ENCODE measurements around the gene CHSY3.

CHSY3 gene

GRCh38 chr5:130024006-130024405 lies 119.7 kb downstream of the CHSY3 start:
- DNase-seq (ENCODE audit: low read depth): no peak

- no peak for DNase-seq (ENCODE audit: low read depth)
Measured at GRCh38 chr5:130025511-130025910, 121.2 kb downstream of the CHSY3 start.

- no peak for DNase-seq (ENCODE audit: low read depth)
Measured at GRCh38 chr5:130032807-130033206, 128.5 kb downstream of the CHSY3 start.

- DNase-seq (ENCODE audit: low read depth): no peak
Measured at GRCh38 chr5:130034566-130035210, 130.4 kb downstream of the CHSY3 start.

- no peak for DNase-seq (ENCODE audit: low read depth)
Measured at GRCh38 chr5:130035388-130035787, 131.1 kb downstream of the CHSY3 start.

- no peak for DNase-seq (ENCODE audit: low read depth)
Measured at GRCh38 chr5:130037905-130038304, 133.6 kb downstream of the CHSY3 start.

GRCh38 chr5:130043834-130044233 lies 139.6 kb downstream of the CHSY3 start:
- no peak for DNase-seq (ENCODE audit: low read depth)

GRCh38 chr5:130045334-130045733 lies 141.1 kb downstream of the CHSY3 start:
- DNase-seq (ENCODE audit: low read depth): no peak

- no peak for DNase-seq (ENCODE audit: low read depth)
Measured at GRCh38 chr5:130050585-130050984, 146.3 kb downstream of the CHSY3 start.

GRCh38 chr5:130052752-130053151 lies 148.5 kb downstream of the CHSY3 start:
- no peak for DNase-seq (ENCODE audit: low read depth)

- DNase-seq (ENCODE audit: low read depth): no peak
Measured at GRCh38 chr5:130055572-130055971, 151.3 kb downstream of the CHSY3 start.

- no peak for DNase-seq (ENCODE audit: low read depth)
Measured at GRCh38 chr5:130061746-130062145, 157.5 kb downstream of the CHSY3 start.

GRCh38 chr5:130063603-130064002 lies 159.3 kb downstream of the CHSY3 start:
- no peak for DNase-seq (ENCODE audit: low read depth)

- no peak for DNase-seq (ENCODE audit: low read depth)
Measured at GRCh38 chr5:130064484-130064883, 160.2 kb downstream of the CHSY3 start.

- no peak for DNase-seq (ENCODE audit: low read depth)
Measured at GRCh38 chr5:130065617-130066016, 161.4 kb downstream of the CHSY3 start.

- no peak for DNase-seq (ENCODE audit: low read depth)
Measured at GRCh38 chr5:130066644-130067043, 162.4 kb downstream of the CHSY3 start.

- DNase-seq (ENCODE audit: low read depth): no peak
Measured at GRCh38 chr5:130067364-130067763, 163.1 kb downstream of the CHSY3 start.

- DNase-seq (ENCODE audit: low read depth): no peak
Measured at GRCh38 chr5:130068101-130068500, 163.8 kb downstream of the CHSY3 start.

GRCh38 chr5:130068988-130069387 lies 164.7 kb downstream of the CHSY3 start:
- DNase-seq (ENCODE audit: low read depth): no peak

GRCh38 chr5:130074820-130075219 lies 170.6 kb downstream of the CHSY3 start:
- DNase-seq (ENCODE audit: low read depth): no peak

GRCh38 chr5:130077007-130077406 lies 172.7 kb downstream of the CHSY3 start:
- no peak for DNase-seq (ENCODE audit: low read depth)

- no peak for DNase-seq (ENCODE audit: low read depth)
Measured at GRCh38 chr5:130078661-130079060, 174.4 kb downstream of the CHSY3 start.

GRCh38 chr5:130090569-130091270 lies 186.5 kb downstream of the CHSY3 start:
- no peak for DNase-seq (ENCODE audit: low read depth)

GRCh38 chr5:130092991-130093390 lies 188.7 kb downstream of the CHSY3 start:
- DNase-seq (ENCODE audit: low read depth): no peak

All from activated T-helper 1 cell treated with Interleukin-2 at 50 U/mL for 16 hours (primary cell).